AG10803 (cell line): ENCODE measurements around the gene GATB.

Experiments used
- DNase-seq: peaks from one replicate; pipeline ENCODE4 v3.0.0; 2010; ENCODE audit warnings: low read depth
- H3K4me3 ChIP-seq: 2 replicates; pipeline ENCODE4 v1.5.1; 2011; ENCODE audit warnings: mild to moderate bottlenecking, low read length, control low read depth
- CTCF ChIP-seq: conservative IDR thresholded peaks from 2 replicates; pipeline ENCODE4 v1.5.1; 2011; ENCODE audit warnings: mild to moderate bottlenecking, low read length, control low read depth, inconsistent platforms

Gene GATB, protein sequence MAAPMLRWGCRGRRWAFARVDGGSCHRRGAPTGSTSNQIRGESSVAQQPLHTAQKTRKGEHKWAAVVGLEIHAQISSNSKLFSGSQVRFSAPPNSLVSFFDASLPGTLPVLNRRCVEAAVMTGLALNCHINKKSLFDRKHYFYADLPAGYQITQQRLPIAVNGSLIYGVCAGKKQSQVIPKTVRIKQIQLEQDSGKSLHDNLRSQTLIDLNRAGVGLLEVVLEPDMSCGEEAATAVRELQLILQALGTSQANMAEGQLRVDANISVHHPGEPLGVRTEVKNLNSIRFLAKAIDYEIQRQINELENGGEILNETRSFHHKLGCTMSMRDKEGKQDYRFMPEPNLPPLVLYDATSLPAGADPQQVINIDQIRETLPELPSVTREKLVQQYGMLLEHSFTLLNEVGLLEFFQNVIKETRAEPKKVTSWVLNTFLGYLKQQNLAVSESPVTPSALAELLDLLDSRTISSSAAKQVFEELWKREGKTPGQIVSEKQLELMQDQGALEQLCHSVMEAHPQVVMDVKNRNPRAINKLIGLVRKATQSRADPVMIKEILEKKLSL

DNA sequence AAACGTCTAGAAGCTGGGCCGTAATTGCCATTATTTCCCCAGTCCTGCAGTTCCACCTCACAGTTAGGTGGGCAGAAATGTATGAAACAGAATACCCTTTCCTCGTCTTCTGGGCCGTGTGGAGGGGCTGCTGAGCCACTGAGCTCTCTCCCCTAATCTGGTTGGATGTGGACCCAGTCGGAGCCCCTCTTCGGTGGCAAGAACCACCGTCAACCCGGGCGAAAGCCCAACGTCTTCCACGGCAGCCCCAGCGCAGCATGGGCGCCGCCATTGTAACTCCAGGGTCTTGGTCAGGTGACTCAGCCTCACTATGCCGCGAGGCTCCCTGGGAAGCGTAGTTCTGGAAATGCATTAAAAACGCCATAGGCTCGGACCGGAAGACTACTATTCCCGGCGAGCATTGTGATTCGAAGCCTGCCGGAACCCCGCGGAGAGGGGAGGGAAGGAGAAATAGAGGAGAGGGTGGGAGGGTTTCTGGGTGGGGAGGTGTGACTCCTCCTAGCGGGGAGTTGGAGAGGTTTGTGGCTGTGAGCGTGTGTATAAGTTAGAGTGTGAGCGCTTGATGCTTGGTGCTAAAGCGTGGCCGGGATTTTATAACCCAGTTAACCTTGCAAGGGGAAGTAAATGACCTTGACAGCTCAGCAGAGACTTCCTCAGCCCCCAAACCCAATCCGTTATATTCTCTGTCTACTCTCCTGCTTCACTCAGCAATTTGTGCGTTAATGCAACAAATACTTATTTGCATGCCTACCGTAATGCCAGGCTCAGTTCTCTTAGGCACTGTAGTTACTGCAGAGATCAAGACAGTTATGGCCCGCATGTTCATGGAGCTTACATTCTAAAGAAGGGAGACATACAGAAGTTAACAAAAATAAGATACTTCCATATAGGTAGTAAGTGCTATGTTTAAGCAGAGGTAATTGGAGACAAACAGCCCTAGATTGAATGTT lies at the start of gene GATB:
Gene GATB (minus strand): TSS at position 296 of the 950 bp plus-strand sequence. CDS start 25 bp downstream, at position 271.
- peak; percentile 58 for TF ChIP-seq CTCF
- peak within 1 kb of the TSS; percentile 92 for H3K4me3 ChIP-seq
- peak; percentile 93 for DNase-seq

- TF ChIP-seq CTCF: no peak
- no peak overlapping the region for H3K4me3 ChIP-seq
- no peak for DNase-seq
These were observed 49.7 kb upstream of the GATB start for GRCh38 chr4:151810476-151810875.

DNA sequence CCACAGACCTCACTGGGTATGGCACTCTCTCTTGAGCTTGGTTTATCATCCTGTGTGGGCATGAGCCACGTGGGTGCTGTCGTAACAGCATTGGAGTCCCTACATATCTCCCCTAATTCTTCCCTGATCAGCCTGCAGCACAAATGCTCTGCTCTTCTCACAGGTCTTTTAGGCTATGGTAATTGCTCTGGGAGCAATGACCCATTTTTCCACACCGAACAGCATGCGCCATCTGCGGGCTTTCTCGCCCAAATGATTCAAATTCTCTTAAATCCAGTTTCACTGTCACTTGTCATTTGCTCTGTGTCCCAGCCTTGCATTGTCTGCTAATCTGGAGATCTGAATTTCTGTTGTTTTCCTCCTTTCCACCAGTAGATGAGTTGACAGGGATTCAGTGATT lies 48.9 kb upstream of the GATB start:
- no peak for TF ChIP-seq CTCF
- H3K4me3 ChIP-seq: no peak overlapping the region
- DNase-seq: no peak

DNA sequence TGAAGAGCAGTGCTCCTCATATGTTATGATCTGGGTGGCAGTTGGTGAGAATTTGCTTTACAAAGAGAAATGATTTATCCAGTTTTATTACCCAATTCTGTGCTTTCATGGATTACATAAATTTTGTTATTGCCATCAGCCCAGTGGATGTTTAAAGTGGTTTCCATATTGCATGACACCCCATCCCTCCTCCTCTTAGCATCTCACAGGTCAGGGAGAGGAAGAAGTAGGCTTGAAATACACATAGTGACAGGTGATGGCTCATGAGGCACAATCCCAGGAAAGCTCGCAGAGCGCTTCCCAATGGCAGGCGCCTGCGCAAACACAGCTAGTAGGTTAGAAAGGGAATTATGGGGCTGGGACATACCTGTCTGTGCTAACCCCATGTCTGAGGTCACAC lies 47.7 kb upstream of the GATB start:
- TF ChIP-seq CTCF: no peak
- no peak overlapping the region for H3K4me3 ChIP-seq
- DNase-seq: no peak

- DNase-seq: no peak
- TF ChIP-seq CTCF: no peak
- no peak overlapping the region for H3K4me3 ChIP-seq
These were observed 47.3 kb upstream of the GATB start for GRCh38 chr4:151808120-151808529.

DNA sequence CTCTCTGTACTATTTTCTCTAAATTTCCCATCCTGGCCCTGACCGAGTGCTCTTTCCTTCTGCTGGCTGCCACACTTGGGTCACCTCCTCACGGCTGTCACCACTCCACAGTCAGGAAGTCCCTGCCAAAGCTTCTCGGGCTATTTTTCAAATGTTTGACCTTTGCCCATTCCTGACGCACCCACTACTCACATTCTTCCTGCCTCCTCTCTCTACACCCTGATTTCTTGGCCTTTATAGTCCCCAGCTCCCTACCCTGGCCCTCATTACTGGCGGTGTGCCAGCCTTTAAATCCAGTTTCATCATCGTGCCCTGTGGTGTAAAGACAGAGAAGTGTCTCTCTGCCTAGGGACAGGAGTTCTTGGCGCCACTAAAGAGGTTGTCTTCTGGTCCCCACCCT lies 46.4 kb upstream of the GATB start:
- DNase-seq: peak; percentile 13
- TF ChIP-seq CTCF: no peak
- H3K4me3 ChIP-seq: no peak overlapping the region
